Activated CD8-positive, alpha-beta T cell treated with anti-CD3 and anti-CD28 coated beads for 36 hours (primary cell): Measurements from ENCODE around the gene ASCC3. TPM values are rescaled to one million over a fixed set of nuclear protein-coding genes. Genes with fewer than 3 reads are reported as not detected.

Experiments
- ATAC-seq: fragments of 200-7000 bp; cut with Tn5 transposase; one replicate; pipeline ENCODE4 v1.10.0; 2021; ENCODE audit warnings: mild to moderate bottlenecking, moderate library complexity
- CTCF ChIA-PET: fragments of 350-600 bp; sonication (Branson Sonifier 250); formaldehyde crosslinking; loops from one replicate; lab custom pipeline; 2021; ENCODE audit warnings: antibody characterized with exemption; lab: Charles Lee
- POLR2A ChIA-PET: fragments of 350-600 bp; sonication (Branson Sonifier 250); formaldehyde crosslinking; loops from one replicate; lab custom pipeline; 2021; ENCODE audit warnings: antibody characterized with exemption; lab: Charles Lee
- DNase-seq: peaks from one replicate; pipeline ENCODE4 v3.0.0-alpha.2; 2020
- H3K27ac Mint-ChIP-seq: one replicate; pipeline ENCODE4 v1.8.0; 2021; ENCODE audit warnings: mild to moderate bottlenecking, mixed read lengths
- H3K27me3 Mint-ChIP-seq: one replicate; pipeline ENCODE4 v1.8.0; 2021; ENCODE audit warnings: mixed read lengths
- H3K36me3 Mint-ChIP-seq: one replicate; pipeline ENCODE4 v1.8.0; 2021; ENCODE audit warnings: low read depth, mixed read lengths
- H3K4me1 Mint-ChIP-seq: one replicate; pipeline ENCODE4 v1.8.0; 2021; ENCODE audit warnings: low read depth, mixed read lengths
- H3K4me3 Mint-ChIP-seq: one replicate; pipeline ENCODE4 v1.8.0; 2021; ENCODE audit warnings: mild to moderate bottlenecking, moderate library complexity, mixed read lengths
- H3K9me3 Mint-ChIP-seq: one replicate; pipeline ENCODE4 v1.8.0; 2021; ENCODE audit warnings: mixed read lengths
- CTCF ChIP-seq: fragments of 200-600 bp; IDR thresholded peaks from one replicate; pipeline ENCODE4 v1.8.0; 2022; ENCODE audit warnings: antibody characterized with exemption, mild to moderate bottlenecking
- intact Hi-C: fragments of 100-400 bp; cut with micrococcal nuclease; formaldehyde crosslinking; loops from one replicate; pipeline ENCODE4 v1.10.0; 2022
- total RNA-seq, 2 experiments: library from RNA; stranded (reverse); gene quantifications; one replicate each; pipeline ENCODE4 v1.2.3, GENCODE V29; 2021

Gene ASCC3
- total RNA-seq, 2 experiments from 2014 or later, result 50.2 to 50.5 TPM

- ChIA-PET CTCF (no interaction called here), POLR2A (no interaction called here)
- DNase-seq (no peak), ATAC-seq (no peak)
- H3K9me3 Mint-ChIP-seq, result peaks cover 5% of the 10 kb centered on the region
- intact Hi-C loops, result no loop called here
- no peak overlapping the region for H3K27ac Mint-ChIP-seq
- H3K36me3 Mint-ChIP-seq, result peaks cover 47% of the 10 kb centered on the region
- H3K4me1 Mint-ChIP-seq, result peaks cover 9% of the 10 kb centered on the region
- no peaks in the 10 kb centered on the region for H3K27me3 Mint-ChIP-seq
- TF ChIP-seq CTCF, result no peak
- H3K4me3 Mint-ChIP-seq, result no peak overlapping the region
Measured at GRCh38 chr6:100851819-100852218, 29.3 kb downstream of the ASCC3 start.

- ATAC-seq, result no peak
- Mint-ChIP-seq H3K4me3 (no peak overlapping the region), H3K4me1 (peaks cover 19% of the 10 kb centered on the region), H3K27ac (no peak overlapping the region), H3K27me3 (no peaks in the 10 kb centered on the region), H3K9me3 (no peaks in the 10 kb centered on the region), H3K36me3 (peaks cover 39% of the 10 kb centered on the region)
- POLR2A ChIA-PET, result no interaction called here
- intact Hi-C loops, result no loop called here
- DNase-seq, result no peak
- TF ChIP-seq CTCF, result no peak
- CTCF ChIA-PET, result no interaction called here
Measured at GRCh38 chr6:100850174-100850573, 31.0 kb downstream of the ASCC3 start.

GRCh38 chr6:100846276-100846675, 34.9 kb downstream of the ASCC3 start:
- intact Hi-C loops, result no loop called here
- Mint-ChIP-seq H3K4me1 (peaks cover 30% of the 10 kb centered on the region), H3K36me3 (peaks cover 25% of the 10 kb centered on the region), H3K27ac (no peak overlapping the region), H3K9me3 (no peaks in the 10 kb centered on the region), H3K4me3 (no peak overlapping the region), H3K27me3 (no peaks in the 10 kb centered on the region)
- POLR2A ChIA-PET, result no interaction called here
- CTCF ChIA-PET, result no interaction called here
- no peak for TF ChIP-seq CTCF
- DNase-seq (no peak), ATAC-seq (peak; percentile 47)

GRCh38 chr6:100845676-100846075, 35.5 kb downstream of the ASCC3 start:
- intact Hi-C loops, result no loop called here
- Mint-ChIP-seq H3K27me3 (no peaks in the 10 kb centered on the region), H3K36me3 (peaks cover 24% of the 10 kb centered on the region), H3K27ac (no peak overlapping the region), H3K4me1 (peaks cover 30% of the 10 kb centered on the region), H3K4me3 (no peak overlapping the region), H3K9me3 (no peaks in the 10 kb centered on the region)
- DNase-seq, result no peak
- POLR2A ChIA-PET, result no interaction called here
- CTCF ChIA-PET, result no interaction called here
- no peak for ATAC-seq
- no peak for TF ChIP-seq CTCF

GRCh38 chr6:100839419-100839818, 41.7 kb downstream of the ASCC3 start:
- H3K36me3 Mint-ChIP-seq, result peaks cover 34% of the 10 kb centered on the region

More at GRCh38 chr6:100839419-100839818, 41.7 kb downstream of the ASCC3 start:
- CTCF ChIA-PET, result no interaction called here
- TF ChIP-seq CTCF, result no peak
- H3K4me1 Mint-ChIP-seq, result peaks cover 13% of the 10 kb centered on the region
- H3K4me3 Mint-ChIP-seq, result no peak overlapping the region
- ATAC-seq (no peak), DNase-seq (no peak)
- intact Hi-C loops, result no loop called here
- H3K27me3 Mint-ChIP-seq, result no peaks in the 10 kb centered on the region
- no peak overlapping the region for H3K27ac Mint-ChIP-seq
- H3K9me3 Mint-ChIP-seq, result no peaks in the 10 kb centered on the region
- POLR2A ChIA-PET, result no interaction called here
